Mesendoderm (in vitro differentiated cells): ENCODE measurements around the gene MPHOSPH9.

Experiments
- DNase-seq: peaks from one replicate; pipeline ENCODE4 v3.0.0; 2013
- H2AK5ac ChIP-seq: 2 replicates; pipeline ENCODE4 v1.6.1; 2013; ENCODE audit warnings: low read length, inconsistent platforms
- H2BK120ac ChIP-seq: 2 replicates; pipeline ENCODE4 v1.6.1; 2013; ENCODE audit warnings: low read depth, mild to moderate bottlenecking, low read length, moderate library complexity, mixed read lengths
- H2BK15ac ChIP-seq: replicated peaks from 2 replicates; pipeline ENCODE4 v1.6.1; 2013; ENCODE audit warnings: low read depth, mild to moderate bottlenecking, moderate library complexity
- H2BK5ac ChIP-seq: 2 replicates; pipeline ENCODE4 v1.6.1; 2013; ENCODE audit warnings: low read length, inconsistent platforms
- H3K18ac ChIP-seq: 2 replicates; pipeline ENCODE4 v1.6.1; 2013; ENCODE audit warnings: mild to moderate bottlenecking, low read length, mixed read lengths
- H3K23ac ChIP-seq: one replicate; pipeline ENCODE4 v1.6.1; 2013; ENCODE audit warnings: low read length
- H3K27ac ChIP-seq: 2 replicates; pipeline ENCODE4 v1.5.1; 2013; ENCODE audit warnings: low read depth, mild to moderate bottlenecking, inconsistent platforms, low read length, moderate library complexity
- H3K27me3 ChIP-seq: 2 replicates; pipeline ENCODE4 v1.6.1; 2013; ENCODE audit warnings: low read length, control low read depth, mild to moderate bottlenecking, inconsistent platforms; ENCODE audit not compliant: insufficient read depth, poor library complexity
- H3K36me3 ChIP-seq: 2 replicates; pipeline ENCODE4 v1.6.1; 2013; ENCODE audit warnings: low read length, inconsistent platforms; ENCODE audit not compliant: control insufficient read depth, insufficient read depth
- H3K4ac ChIP-seq: one replicate; pipeline ENCODE4 v1.6.1; 2013; ENCODE audit warnings: low read depth, mild to moderate bottlenecking, low read length, moderate library complexity
- H3K4me1 ChIP-seq: 2 replicates; pipeline ENCODE4 v1.6.1; 2013; ENCODE audit warnings: low read depth, low read length, inconsistent platforms; ENCODE audit not compliant: control insufficient read depth
- H3K4me2 ChIP-seq: 2 replicates; pipeline ENCODE4 v1.6.1; 2013; ENCODE audit warnings: low read length
- H3K4me3 ChIP-seq: 2 replicates; pipeline ENCODE4 v1.5.1; 2013; ENCODE audit warnings: mild to moderate bottlenecking, low read length
- H3K56ac ChIP-seq: one replicate; pipeline ENCODE4 v1.6.1; 2013; ENCODE audit warnings: low read length
- H3K79me1 ChIP-seq: 2 replicates; pipeline ENCODE4 v1.6.1; 2013; ENCODE audit warnings: low read length, inconsistent platforms
- H3K79me2 ChIP-seq: 2 replicates; pipeline ENCODE4 v1.6.1; 2013; ENCODE audit warnings: mild to moderate bottlenecking, low read length; ENCODE audit not compliant: control insufficient read depth, insufficient read depth
- H3K9ac ChIP-seq: 2 replicates; pipeline ENCODE4 v1.6.1; 2013; ENCODE audit warnings: low read length, inconsistent platforms
- H4K5ac ChIP-seq: one replicate; pipeline ENCODE4 v1.6.1; 2013; ENCODE audit warnings: low read length
- H4K8ac ChIP-seq: one replicate; pipeline ENCODE4 v1.6.1; 2013; ENCODE audit warnings: low read depth, mild to moderate bottlenecking, control low read depth, low read length, moderate library complexity
- WGBS: extraction: QIAGEN DNeasy Blood & Tissue Kit; methylation state at CpG from one replicate; pipeline ENCODE4 v1.1.7; 2013; ENCODE audit warnings: low lambda C conversion rate, missing lambda C conversion rate; ENCODE audit not compliant: insufficient coverage; ENCODE audit errors: extremely low coverage; 5-methylcytosine and 5-hydroxymethylcytosine counted together

The MPHOSPH9 gene

GRCh38 chr12:123199936-123200335, 33.0 kb downstream of the MPHOSPH9 start:
- peaks cover 3% of the 10 kb centered on the region for H3K36me3 ChIP-seq
- no peak overlapping the region for H3K9ac ChIP-seq

GRCh38 chr12:123187637-123188036, 45.3 kb downstream of the MPHOSPH9 start:
- Histone ChIP-seq H3K79me2 (no peaks in the 10 kb centered on the region), H2AK5ac (no peak overlapping the region), H3K4me1 (no peaks in the 10 kb centered on the region), H3K9ac (no peak overlapping the region), H3K79me1 (no peaks in the 10 kb centered on the region), H4K8ac (no peak overlapping the region), H3K27me3 (no peaks in the 10 kb centered on the region), H2BK120ac (no peak overlapping the region), H3K4ac (no peak overlapping the region), H4K5ac (no peak overlapping the region), H3K4me3 (no peak overlapping the region), H3K27ac (no peak overlapping the region), H3K18ac (no peak overlapping the region), H3K56ac (no peak overlapping the region), H3K4me2 (no peak overlapping the region), H2BK15ac (no peak overlapping the region), H2BK5ac (no peak overlapping the region), H3K23ac (no peak overlapping the region), H3K36me3 (no peaks in the 10 kb centered on the region)
- no peak for DNase-seq
- WGBS, result no CpG with 5 or more reads among the region's 6 CpGs

More at GRCh38 chr12:123199936-123200335, 33.0 kb downstream of the MPHOSPH9 start:
- Histone ChIP-seq H3K4ac (no peak overlapping the region), H2BK15ac (no peak overlapping the region), H2BK5ac (no peak overlapping the region), H4K5ac (no peak overlapping the region), H3K27me3 (no peaks in the 10 kb centered on the region), H3K18ac (no peak overlapping the region), H3K4me2 (no peak overlapping the region), H4K8ac (no peak overlapping the region), H3K56ac (no peak overlapping the region), H3K4me3 (no peak overlapping the region), H3K23ac (no peak overlapping the region), H3K27ac (no peak overlapping the region), H3K4me1 (no peaks in the 10 kb centered on the region), H2AK5ac (no peak overlapping the region), H3K79me2 (no peaks in the 10 kb centered on the region), H3K79me1 (no peaks in the 10 kb centered on the region), H2BK120ac (no peak overlapping the region)
- no CpG with 5 or more reads among the region's 3 CpGs for WGBS
- no peak for DNase-seq

- Histone ChIP-seq H3K4ac (no peak overlapping the region), H3K18ac (no peak overlapping the region), H3K9ac (no peak overlapping the region), H3K27me3 (no peaks in the 10 kb centered on the region), H3K4me3 (no peak overlapping the region), H2AK5ac (no peak overlapping the region), H2BK15ac (no peak overlapping the region), H3K79me1 (no peaks in the 10 kb centered on the region), H3K23ac (no peak overlapping the region), H2BK5ac (no peak overlapping the region), H3K4me2 (no peak overlapping the region), H4K5ac (no peak overlapping the region), H3K36me3 (no peaks in the 10 kb centered on the region), H2BK120ac (no peak overlapping the region), H3K27ac (no peak overlapping the region), H3K79me2 (no peaks in the 10 kb centered on the region), H3K4me1 (no peaks in the 10 kb centered on the region), H3K56ac (no peak overlapping the region), H4K8ac (no peak overlapping the region)
- DNase-seq, result no peak
- WGBS, result no CpG with 5 or more reads among the region's 4 CpGs
Observed at GRCh38 chr12:123180171-123180570, 52.8 kb downstream of the MPHOSPH9 start.

GRCh38 chr12:123171967-123172366, 61.0 kb downstream of the MPHOSPH9 start:
- H3K56ac ChIP-seq, result no peak overlapping the region
- H3K36me3 ChIP-seq, result no peaks in the 10 kb centered on the region
- no peak overlapping the region for H2AK5ac ChIP-seq
- no peaks in the 10 kb centered on the region for H3K79me1 ChIP-seq
- no peak overlapping the region for H3K4me3 ChIP-seq
- H3K79me2 ChIP-seq, result no peaks in the 10 kb centered on the region
- no peak overlapping the region for H3K23ac ChIP-seq
- no peak overlapping the region for H2BK15ac ChIP-seq
- no peaks in the 10 kb centered on the region for H3K4me1 ChIP-seq
- no peak overlapping the region for H3K9ac ChIP-seq
- H3K18ac ChIP-seq, result no peak overlapping the region
- no peak for DNase-seq
- no peak overlapping the region for H3K4ac ChIP-seq
- no peak overlapping the region for H2BK120ac ChIP-seq
- no CpG with 5 or more reads among the region's 5 CpGs for WGBS
- H2BK5ac ChIP-seq, result no peak overlapping the region
- H4K8ac ChIP-seq, result no peak overlapping the region
- H4K5ac ChIP-seq, result no peak overlapping the region
- H3K27me3 ChIP-seq, result no peaks in the 10 kb centered on the region
- no peak overlapping the region for H3K4me2 ChIP-seq
- no peak overlapping the region for H3K27ac ChIP-seq

GRCh38 chr12:123167329-123167728, 65.6 kb downstream of the MPHOSPH9 start:
- no peak for DNase-seq
- no CpG with 5 or more reads among the region's 2 CpGs for WGBS
- H3K23ac ChIP-seq, result no peak overlapping the region

GRCh38 chr12:123165537-123165936, 67.4 kb downstream of the MPHOSPH9 start:
- no peak overlapping the region for H4K5ac ChIP-seq
- WGBS, result no CpG with 5 or more reads among the region's 4 CpGs
- no peak overlapping the region for H2BK5ac ChIP-seq
- H2AK5ac ChIP-seq, result no peak overlapping the region
- H3K56ac ChIP-seq, result no peak overlapping the region
- no peak overlapping the region for H2BK120ac ChIP-seq
- no peak overlapping the region for H2BK15ac ChIP-seq
- DNase-seq, result no peak
- H3K4me2 ChIP-seq, result no peak overlapping the region
- H3K4me3 ChIP-seq, result no peak overlapping the region
- no peaks in the 10 kb centered on the region for H3K4me1 ChIP-seq
- no peak overlapping the region for H3K27ac ChIP-seq
- H3K9ac ChIP-seq, result no peak overlapping the region
- H3K79me1 ChIP-seq, result no peaks in the 10 kb centered on the region
- no peak overlapping the region for H3K4ac ChIP-seq
- no peaks in the 10 kb centered on the region for H3K27me3 ChIP-seq
- H3K18ac ChIP-seq, result no peak overlapping the region
- H3K36me3 ChIP-seq, result no peaks in the 10 kb centered on the region
- no peak overlapping the region for H4K8ac ChIP-seq
- no peaks in the 10 kb centered on the region for H3K79me2 ChIP-seq
- H3K23ac ChIP-seq, result no peak overlapping the region

More at GRCh38 chr12:123167329-123167728, 65.6 kb downstream of the MPHOSPH9 start:
- no peak overlapping the region for H3K56ac ChIP-seq
- no peak overlapping the region for H4K8ac ChIP-seq
- no peak overlapping the region for H4K5ac ChIP-seq
- no peaks in the 10 kb centered on the region for H3K4me1 ChIP-seq
- no peaks in the 10 kb centered on the region for H3K79me1 ChIP-seq
- H2AK5ac ChIP-seq, result no peak overlapping the region
- H2BK15ac ChIP-seq, result no peak overlapping the region
- no peak overlapping the region for H3K4ac ChIP-seq
- no peak overlapping the region for H2BK120ac ChIP-seq
- no peak overlapping the region for H3K18ac ChIP-seq
- no peaks in the 10 kb centered on the region for H3K27me3 ChIP-seq
- H3K27ac ChIP-seq, result no peak overlapping the region
- no peak overlapping the region for H2BK5ac ChIP-seq
- no peak overlapping the region for H3K9ac ChIP-seq
- H3K4me2 ChIP-seq, result no peak overlapping the region
- no peaks in the 10 kb centered on the region for H3K79me2 ChIP-seq
- H3K36me3 ChIP-seq, result no peaks in the 10 kb centered on the region
- no peak overlapping the region for H3K4me3 ChIP-seq
